ENCODE data around the gene CWC27.

DNA sequence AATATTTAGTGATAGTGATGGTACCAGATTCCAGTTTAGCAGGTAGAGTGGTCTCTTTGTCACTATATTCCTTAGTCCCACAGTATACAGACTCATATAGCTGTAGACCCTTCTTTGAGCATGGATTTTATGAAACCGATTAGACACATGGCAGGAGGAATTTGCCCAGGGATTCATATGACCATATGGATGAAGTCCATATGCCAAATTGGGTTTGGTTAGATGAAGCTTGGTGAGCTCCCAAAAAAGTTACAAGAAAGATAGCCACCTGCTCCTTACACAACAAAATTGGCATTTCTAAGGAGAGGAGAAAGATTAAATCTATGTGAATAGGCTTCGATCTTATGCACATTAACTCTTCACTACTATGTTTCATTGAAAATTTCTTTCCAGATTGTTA, 211.4 kb downstream of the CWC27 start:
- TF ChIP-seq, protein P1, sequence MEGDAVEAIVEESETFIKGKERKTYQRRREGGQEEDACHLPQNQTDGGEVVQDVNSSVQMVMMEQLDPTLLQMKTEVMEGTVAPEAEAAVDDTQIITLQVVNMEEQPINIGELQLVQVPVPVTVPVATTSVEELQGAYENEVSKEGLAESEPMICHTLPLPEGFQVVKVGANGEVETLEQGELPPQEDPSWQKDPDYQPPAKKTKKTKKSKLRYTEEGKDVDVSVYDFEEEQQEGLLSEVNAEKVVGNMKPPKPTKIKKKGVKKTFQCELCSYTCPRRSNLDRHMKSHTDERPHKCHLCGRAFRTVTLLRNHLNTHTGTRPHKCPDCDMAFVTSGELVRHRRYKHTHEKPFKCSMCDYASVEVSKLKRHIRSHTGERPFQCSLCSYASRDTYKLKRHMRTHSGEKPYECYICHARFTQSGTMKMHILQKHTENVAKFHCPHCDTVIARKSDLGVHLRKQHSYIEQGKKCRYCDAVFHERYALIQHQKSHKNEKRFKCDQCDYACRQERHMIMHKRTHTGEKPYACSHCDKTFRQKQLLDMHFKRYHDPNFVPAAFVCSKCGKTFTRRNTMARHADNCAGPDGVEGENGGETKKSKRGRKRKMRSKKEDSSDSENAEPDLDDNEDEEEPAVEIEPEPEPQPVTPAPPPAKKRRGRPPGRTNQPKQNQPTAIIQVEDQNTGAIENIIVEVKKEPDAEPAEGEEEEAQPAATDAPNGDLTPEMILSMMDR (IDR thresholded peaks at IDR 0.05), result no peak
- no peak for TF ChIP-seq POLR2A (IDR thresholded peaks at IDR 0.05)
- no peak for TF ChIP-seq EP300 (IDR thresholded peaks at IDR 0.05)
